Prostate gland (tissue), 2 donors: Measurements from ENCODE around the gene INPP5K. TPM values are rescaled to one million over a fixed set of nuclear protein-coding genes. Genes with fewer than 3 reads are reported as not detected.
A peak's percentile ranks its signal among the peaks of the same experiment; 100 is the strongest.
"Not testable (repeated sequence)": the region's sequence is repeated elsewhere in the genome, so short reads cannot be mapped to it uniquely, and the experiment has no call there.

Experiments used
- DNase-seq: peaks from one replicate; pipeline ENCODE4 v3.0.0-alpha.2; 2019; ENCODE audit warnings: low spot score
- H3K27ac ChIP-seq, 2 donors: fragments of 200-600 bp; sonication (generic); 2 replicates each; pipeline ENCODE4 v1.5.1; 2017 to 2019
- H3K27me3 ChIP-seq: fragments of 200-600 bp; sonication (generic); replicated peaks from 2 replicates; pipeline ENCODE4 v1.5.1; 2019; ENCODE audit not compliant: insufficient read depth
- H3K36me3 ChIP-seq, 2 donors: fragments of 200-600 bp; sonication (generic); 1 replicate in 1 of 2; 2 replicates in 1 of 2; pipeline versions ENCODE4 v1.5.1 to v1.8.1; 2017 to 2019
- H3K4me1 ChIP-seq: fragments of 200-600 bp; sonication (generic); replicated peaks from 2 replicates; pipeline ENCODE4 v1.5.1; 2019
- H3K4me3 ChIP-seq, 2 donors: fragments of 200-600 bp; sonication (generic); 2 replicates each; pipeline ENCODE4 v1.5.1; 2017 to 2019
- H3K9me3 ChIP-seq: fragments of 200-600 bp; sonication (generic); 2 replicates; pipeline ENCODE4 v1.5.1; 2017
- POLR2A ChIP-seq: fragments of 450-650 bp; IDR thresholded peaks from one replicate; pipeline ENCODE4 v1.6.1; 2016; ENCODE audit warnings: antibody characterized with exemption, mild to moderate bottlenecking
- POLR2AphosphoS5 ChIP-seq: sonication (generic); formaldehyde crosslinking; IDR thresholded peaks from one replicate; pipeline ENCODE4 v1.6.1; 2017; ENCODE audit warnings: antibody characterized with exemption
- WGBS: methylation state at CpG from one replicate; pipeline ENCODE4 v1.1.5; 2018; 5-methylcytosine and 5-hydroxymethylcytosine counted together
- intact Hi-C: fragments of 100-400 bp; cut with DNase I; formaldehyde crosslinking; loops from one replicate; pipeline ENCODE4 v1.14.2; 2022
- total RNA-seq, 2 donors: library from RNA; depleted of rRNA; stranded (reverse); fragments of >200 nt; gene quantifications; one replicate each; pipeline ENCODE4 v1.1.0, GENCODE V29; 2016
- TF ChIP-seq, protein P1 (sequence below), 4 experiments: fragments of 200-600 bp in 2 of 4; fragments of 450-650 bp in 2 of 4; sonication (generic) in 2 of 4; IDR thresholded peaks; 1 replicate in 3 of 4; 2 replicates in 1 of 4; pipeline ENCODE4 v1.5.1; 2016 to 2019; ENCODE audit warnings: antibody characterized with exemption in 4 of 4, mild to moderate bottlenecking in 2 of 4, moderate library complexity in 2 of 4

INPP5K gene
- total RNA-seq, result 10 to 100 TPM; 82.7 to 87.4 TPM

DNA sequence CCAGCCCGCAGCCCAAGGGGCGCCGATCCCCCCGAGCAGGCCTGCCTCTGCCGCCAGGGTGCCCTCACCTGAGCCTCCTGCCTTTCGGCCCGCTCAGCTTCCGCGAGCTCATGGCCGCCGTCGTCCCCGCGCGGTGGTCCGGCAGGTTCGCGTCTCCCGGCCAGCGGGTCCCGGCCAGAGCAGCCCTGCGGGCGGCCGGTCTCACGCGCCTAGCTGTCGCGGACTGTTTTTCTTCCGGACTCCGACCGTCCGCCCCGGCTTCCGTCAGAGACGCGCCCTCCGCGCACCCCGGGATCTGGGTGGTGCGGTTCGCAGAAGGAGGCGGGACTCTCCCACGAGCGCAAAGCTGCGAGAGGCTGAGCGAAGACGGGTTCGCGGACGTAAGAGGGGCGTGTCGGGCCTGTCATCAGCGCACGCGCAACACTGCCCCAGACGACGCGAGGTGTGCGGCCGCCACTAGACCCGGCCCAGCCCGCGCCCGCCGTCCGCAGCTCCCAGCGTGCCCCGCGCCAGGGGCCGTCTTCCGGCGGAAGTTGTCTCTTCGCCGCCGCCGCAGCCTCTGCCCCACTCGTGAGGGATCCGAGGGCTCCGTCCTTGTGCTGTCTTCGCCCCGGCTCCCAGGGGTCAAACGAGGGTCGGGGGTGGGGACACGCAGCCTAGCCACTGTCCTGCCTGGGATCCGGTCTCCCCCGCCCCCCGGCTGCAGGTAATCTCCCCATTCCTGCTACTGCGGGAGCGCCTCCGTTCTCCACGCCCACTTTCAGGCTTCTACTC, at the start of gene INPP5K:
INPP5K (minus strand) TSS at position 225 of the 774 bp plus-strand sequence; CDS start at position 112, 113 bp downstream.
- Histone ChIP-seq H3K4me1 (peaks cover 4% of the 10 kb centered on the region), H3K27ac (peak within 1 kb of the TSS; percentile 86 to 90), H3K4me3 (peak within 1 kb of the TSS; percentile 76 to 90), H3K27me3 (no peaks in the 10 kb centered on the region), H3K9me3 (no peaks in the 10 kb centered on the region), H3K36me3 (no peaks in the 10 kb centered on the region)
- intact Hi-C loops, result loop anchor here (5.0 to 10.0 kb wide), 3 partner anchors 62 to 249 kb away; partner anchors contain the start of gene CRK
- DNase-seq, result peak; percentile 98
- under 1% methylated on average over 52 of the region's 91 CpGs for WGBS
- TF ChIP-seq, protein P1, sequence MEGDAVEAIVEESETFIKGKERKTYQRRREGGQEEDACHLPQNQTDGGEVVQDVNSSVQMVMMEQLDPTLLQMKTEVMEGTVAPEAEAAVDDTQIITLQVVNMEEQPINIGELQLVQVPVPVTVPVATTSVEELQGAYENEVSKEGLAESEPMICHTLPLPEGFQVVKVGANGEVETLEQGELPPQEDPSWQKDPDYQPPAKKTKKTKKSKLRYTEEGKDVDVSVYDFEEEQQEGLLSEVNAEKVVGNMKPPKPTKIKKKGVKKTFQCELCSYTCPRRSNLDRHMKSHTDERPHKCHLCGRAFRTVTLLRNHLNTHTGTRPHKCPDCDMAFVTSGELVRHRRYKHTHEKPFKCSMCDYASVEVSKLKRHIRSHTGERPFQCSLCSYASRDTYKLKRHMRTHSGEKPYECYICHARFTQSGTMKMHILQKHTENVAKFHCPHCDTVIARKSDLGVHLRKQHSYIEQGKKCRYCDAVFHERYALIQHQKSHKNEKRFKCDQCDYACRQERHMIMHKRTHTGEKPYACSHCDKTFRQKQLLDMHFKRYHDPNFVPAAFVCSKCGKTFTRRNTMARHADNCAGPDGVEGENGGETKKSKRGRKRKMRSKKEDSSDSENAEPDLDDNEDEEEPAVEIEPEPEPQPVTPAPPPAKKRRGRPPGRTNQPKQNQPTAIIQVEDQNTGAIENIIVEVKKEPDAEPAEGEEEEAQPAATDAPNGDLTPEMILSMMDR (IDR thresholded peaks at IDR 0.05), result peak in 2 of 4 experiments; percentile 36 to 39
- peak; percentile 58 for TF ChIP-seq POLR2A
- peak; percentile 95 for TF ChIP-seq POLR2AphosphoS5

DNA sequence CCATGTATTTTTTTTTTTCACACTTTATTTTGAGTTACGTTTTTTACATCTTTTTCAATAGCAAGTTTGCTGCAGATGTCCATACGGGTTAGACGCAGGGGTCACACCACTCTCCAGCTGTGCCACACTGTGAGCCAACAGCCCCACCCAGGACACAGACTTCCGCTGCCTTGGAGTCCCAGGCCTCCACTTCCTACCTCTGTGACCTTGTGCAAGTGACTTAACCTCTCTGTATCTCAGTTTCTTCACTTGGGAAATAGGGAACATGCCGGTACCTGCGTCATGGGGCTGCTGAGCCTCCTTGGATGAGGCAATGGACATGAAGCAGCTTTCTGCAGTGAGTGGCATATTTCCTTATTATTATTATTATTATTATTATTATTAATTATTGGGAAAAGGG, 49.5 kb upstream of the INPP5K start:
- H3K4me3 ChIP-seq, result no peak overlapping the region
- H3K27me3 ChIP-seq, result no peaks in the 10 kb centered on the region
- TF ChIP-seq POLR2AphosphoS5, result no peak
- WGBS, result 71% methylated on average over 6 of the region's 6 CpGs
- no peaks in the 10 kb centered on the region for H3K36me3 ChIP-seq
- peaks cover 9% of the 10 kb centered on the region for H3K4me1 ChIP-seq
- intact Hi-C loops, result no loop called here
- DNase-seq, result no peak
- no peak overlapping the region for H3K27ac ChIP-seq
- H3K9me3 ChIP-seq, result no peaks in the 10 kb centered on the region

DNA sequence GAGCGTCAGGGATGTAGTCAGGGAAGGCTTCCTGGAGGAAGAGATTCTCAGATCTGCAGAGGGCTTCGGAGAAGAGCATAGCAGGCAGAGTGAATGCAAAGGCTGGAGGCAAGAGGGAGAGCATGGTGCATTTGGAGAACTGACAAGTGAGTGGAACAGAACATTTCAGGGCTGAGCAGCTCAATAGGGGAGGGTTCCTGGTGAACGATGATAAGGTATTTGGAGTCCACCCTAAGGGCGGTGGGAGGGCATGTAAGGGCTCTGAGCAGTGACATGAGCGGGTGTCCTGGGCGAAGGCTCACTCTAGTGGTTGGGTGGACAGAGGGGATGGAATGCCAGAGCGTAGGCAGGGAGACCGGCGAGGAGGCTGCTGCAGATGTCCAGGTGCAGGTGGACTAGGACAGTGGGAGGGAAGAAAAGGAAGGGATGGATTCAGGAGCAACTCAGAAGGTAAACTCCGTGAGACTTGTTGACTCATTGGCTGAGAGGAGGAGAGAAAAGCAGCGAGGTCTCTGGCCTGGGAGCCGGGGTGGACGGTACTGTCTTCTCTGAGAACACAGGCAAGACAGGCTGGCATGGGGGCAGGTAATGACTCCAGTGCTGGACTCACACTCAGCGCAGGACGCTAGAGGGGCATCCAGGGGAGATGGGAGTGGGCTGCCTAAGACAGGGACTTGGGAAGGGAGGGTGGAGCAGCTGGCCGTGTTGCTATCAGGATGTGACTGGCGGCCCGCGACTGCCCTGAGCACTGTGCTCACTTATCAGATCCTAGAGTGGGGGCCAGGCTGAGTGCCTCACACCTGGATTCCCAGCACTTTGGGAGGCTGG, 47.6 kb upstream of the INPP5K start:
- Histone ChIP-seq H3K27me3 (no peaks in the 10 kb centered on the region), H3K27ac (no peak overlapping the region), H3K4me3 (no peak overlapping the region), H3K36me3 (no peaks in the 10 kb centered on the region), H3K9me3 (no peaks in the 10 kb centered on the region), H3K4me1 (peaks cover 19% of the 10 kb centered on the region)
- WGBS, result 67% methylated on average over 17 of the region's 19 CpGs
- TF ChIP-seq, protein P1 (IDR thresholded peaks at IDR 0.05), result no peak
- TF ChIP-seq POLR2AphosphoS5 (no peak), POLR2A (no peak)
- intact Hi-C loops, result no loop called here
- no peak for DNase-seq

DNA sequence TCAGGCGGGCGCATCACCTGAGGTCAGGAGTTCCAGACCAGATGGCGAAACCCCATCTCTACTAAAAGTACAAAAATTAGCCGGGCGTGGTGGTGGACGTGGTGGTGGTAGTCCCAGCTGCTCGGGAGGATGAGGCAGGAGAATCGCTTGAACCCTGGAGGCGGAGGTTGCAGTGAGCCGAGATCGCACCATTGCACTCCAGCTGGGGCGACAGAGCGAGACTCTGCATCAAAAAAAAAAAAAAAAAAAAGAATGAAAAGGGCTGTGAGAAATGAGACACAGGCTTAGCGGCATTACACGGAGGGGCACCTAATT, 47.0 kb upstream of the INPP5K start:
- H3K4me3 ChIP-seq, intact Hi-C loops, H3K27ac ChIP-seq, H3K36me3 ChIP-seq, DNase-seq, H3K9me3 ChIP-seq, H3K27me3 ChIP-seq: not testable (repeated sequence)
- 84% methylated on average over 14 of the region's 15 CpGs for WGBS
- peaks cover 19% of the 10 kb centered on the region for H3K4me1 ChIP-seq

DNA sequence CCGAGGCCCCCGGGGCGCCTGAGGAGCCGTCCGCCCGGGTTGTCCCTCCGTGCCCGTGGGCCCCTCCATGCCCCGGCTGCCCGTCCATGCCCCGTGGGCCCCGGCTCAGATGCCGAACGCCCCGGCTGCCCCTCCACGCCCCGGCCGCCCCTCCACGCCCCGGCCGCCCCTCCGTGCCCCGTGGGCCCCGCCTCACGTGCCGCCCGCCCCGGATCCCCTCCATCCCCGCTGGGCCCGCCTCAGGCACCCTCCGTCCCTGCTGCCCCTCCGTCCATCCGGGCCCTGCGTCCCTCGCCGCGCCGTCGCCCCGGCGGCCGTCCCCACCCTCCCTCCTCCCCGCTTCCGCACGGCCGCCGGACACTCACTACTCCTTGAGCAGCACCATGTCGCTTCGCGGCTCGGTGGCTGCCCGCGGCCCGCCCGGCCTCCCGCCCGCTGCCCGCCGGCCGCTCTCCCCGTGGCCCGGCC, 45.8 kb upstream of the INPP5K start:
- TF ChIP-seq, protein P1 (IDR thresholded peaks at IDR 0.05), result no peak
- TF ChIP-seq POLR2AphosphoS5 (no peak), POLR2A (no peak)
- Histone ChIP-seq H3K27me3 (no peaks in the 10 kb centered on the region), H3K36me3 (no peaks in the 10 kb centered on the region), H3K4me3 (peak overlapping the region; percentile 89), H3K4me1 (peaks cover 19% of the 10 kb centered on the region), H3K27ac (peak overlapping the region; percentile 79 to 91), H3K9me3 (no peaks in the 10 kb centered on the region)
- no peak for DNase-seq
- 1% methylated on average over 62 of the region's 62 CpGs for WGBS
- intact Hi-C loops, result no loop called here
